ENCODE results near the gene KCNJ15.

The KCNJ15 gene

DNA sequence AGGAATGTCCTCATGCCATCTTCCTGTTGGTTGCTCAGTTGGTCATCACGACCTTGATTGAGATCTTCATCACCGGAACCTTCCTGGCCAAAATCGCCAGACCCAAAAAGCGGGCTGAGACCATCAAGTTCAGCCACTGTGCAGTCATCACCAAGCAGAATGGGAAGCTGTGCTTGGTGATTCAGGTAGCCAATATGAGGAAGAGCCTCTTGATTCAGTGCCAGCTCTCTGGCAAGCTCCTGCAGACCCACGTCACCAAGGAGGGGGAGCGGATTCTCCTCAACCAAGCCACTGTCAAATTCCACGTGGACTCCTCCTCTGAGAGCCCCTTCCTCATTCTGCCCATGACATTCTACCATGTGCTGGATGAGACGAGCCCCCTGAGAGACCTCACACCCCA, 42.9 kb downstream of the KCNJ15 start:
- DNase-seq (ENCODE audit: low spot score): no peak

DNA sequence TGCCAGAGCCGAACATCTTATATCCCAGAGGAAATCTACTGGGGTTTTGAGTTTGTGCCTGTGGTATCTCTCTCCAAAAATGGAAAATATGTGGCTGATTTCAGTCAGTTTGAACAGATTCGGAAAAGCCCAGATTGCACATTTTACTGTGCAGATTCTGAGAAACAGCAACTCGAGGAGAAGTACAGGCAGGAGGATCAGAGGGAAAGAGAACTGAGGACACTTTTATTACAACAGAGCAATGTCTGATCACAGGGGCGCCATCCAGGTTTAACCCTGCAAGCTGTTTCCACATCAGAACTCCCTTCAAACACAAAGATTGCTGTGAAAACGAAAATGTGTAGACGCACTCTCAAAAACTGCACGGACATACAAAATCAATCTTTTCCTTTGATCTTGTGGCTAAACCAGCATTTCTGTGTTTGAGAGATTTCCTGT, 43.4 kb downstream of the KCNJ15 start:
- DNase-seq (ENCODE audit: low spot score): no peak

DNA sequence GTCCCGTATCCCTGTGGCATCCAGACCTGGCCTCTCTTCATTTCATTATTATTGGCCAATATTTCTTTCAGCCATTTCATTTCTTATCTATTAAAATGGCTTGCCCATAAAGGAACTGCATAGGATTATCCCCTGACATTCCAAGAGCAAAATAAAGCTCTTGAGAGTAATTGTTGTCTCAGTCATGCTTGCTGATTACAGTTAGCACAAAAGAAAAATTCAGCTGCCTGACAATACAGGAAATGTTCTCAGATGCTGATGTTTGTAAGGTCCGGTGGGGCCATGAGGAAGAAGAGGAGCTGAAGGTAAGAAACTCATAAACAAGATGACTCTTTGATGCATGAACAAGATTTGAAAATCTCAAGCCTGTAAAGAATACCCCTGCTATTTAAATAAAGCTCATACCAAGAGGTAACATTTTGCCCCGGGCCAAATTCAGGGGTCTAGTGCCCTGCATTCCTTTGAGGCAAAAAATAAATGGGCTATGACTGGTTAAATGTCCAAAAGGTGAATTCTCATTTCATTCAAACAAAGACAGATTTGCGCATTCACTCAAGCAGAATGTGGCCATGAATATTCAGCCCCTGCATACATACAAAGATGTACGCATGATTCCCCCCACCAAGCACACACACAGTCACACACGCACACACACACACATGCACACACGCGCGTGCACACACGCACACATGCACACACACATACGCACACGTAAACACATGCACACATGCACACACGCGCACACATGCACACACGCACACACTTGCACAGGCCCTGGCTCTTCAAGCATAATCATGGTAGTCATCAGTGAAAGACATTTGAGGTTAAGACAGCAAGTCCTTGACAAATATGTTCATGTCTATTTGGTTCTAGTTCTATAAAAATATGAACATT, 44.8 kb downstream of the KCNJ15 start:
- no peak for DNase-seq (ENCODE audit: low spot score)

DNA sequence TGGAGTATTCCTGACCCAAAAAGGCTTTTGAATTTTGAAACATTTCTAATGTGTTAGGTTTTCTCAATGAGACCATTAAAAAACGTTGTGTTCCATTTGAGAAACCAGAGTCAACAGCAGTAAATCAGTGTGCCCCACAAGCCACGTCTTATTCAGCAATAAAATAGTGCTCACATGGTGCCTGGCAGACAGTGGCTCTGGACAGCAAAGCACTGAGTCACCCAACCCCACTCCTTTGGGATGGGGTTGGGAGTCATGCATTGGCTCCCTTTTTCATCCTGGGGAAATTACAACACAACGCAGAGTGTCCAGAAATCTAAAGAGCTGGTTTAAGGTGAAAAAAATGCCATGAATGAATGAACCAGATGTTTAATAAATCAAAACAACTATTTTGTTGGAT, 46.5 kb downstream of the KCNJ15 start:
- no peak for DNase-seq (ENCODE audit: low spot score)

DNA sequence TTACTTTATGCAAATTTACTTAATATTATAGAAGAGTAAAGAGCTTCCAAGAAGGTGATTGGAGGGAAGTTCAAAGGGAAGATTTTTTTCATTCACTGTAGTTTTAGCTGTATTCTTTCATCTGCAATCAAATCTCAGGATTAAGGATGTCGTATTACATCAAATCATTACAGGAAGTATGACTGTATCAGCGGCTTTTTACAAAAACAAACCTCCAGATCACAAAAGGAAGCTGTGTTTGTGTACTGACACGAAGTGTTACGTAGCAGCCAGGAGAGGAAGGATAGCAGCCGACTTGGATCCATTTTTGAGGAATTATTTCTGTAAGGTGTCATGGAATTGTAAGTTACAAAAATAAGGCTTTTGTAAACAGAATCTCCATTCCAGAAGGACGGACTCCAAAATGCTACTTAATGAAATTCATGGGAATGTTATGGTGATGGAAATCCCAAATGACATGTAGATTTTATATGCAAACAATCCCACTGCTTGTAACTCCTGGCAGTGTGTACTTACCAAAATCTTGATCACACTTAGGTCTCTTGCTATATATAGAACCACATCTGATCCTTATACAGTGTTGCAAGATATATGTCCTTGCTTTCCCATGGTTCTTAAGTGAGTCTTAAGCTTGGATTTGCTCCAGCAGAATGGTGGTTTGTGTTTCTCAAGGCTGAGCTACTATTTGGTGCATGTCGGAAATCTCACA, 49.8 kb downstream of the KCNJ15 start:
- no peak for DNase-seq (ENCODE audit: low spot score)

DNA sequence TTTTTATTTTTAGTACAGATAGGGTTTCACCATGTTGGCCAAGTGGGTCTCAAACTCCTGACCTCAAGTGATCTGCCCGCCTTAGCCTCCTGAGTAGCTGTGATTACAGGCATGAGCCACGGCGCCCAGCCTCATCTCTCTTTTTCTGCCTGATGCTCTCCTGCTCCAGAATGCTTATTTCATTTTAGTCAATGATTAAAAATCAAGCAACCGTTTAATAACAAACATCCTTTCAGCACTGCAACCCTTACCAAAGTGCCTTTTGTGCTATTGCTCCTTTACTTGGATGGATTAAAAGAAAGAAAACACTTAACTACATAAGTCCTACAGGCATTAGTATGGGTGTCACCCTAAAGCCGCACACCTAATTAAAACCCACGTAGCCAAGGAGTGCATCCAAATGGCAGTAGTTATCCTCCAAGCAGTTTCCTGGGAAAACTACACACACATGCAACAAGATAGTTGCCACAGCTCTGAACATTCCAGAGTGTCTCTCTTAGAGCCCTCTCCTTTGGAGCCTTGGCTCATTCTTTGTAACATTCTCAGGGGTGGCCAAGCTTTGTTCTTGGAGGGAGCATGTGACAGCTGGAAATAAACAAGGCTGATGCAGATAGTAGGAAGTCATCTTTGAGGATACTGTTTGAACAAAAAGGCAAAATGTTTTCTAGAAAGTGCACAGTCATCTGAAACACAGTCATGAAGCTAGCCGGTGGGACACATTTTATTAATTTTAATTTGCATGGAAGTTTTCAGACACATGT, 51.2 kb downstream of the KCNJ15 start:
- DNase-seq (ENCODE audit: low spot score): no peak

DNA sequence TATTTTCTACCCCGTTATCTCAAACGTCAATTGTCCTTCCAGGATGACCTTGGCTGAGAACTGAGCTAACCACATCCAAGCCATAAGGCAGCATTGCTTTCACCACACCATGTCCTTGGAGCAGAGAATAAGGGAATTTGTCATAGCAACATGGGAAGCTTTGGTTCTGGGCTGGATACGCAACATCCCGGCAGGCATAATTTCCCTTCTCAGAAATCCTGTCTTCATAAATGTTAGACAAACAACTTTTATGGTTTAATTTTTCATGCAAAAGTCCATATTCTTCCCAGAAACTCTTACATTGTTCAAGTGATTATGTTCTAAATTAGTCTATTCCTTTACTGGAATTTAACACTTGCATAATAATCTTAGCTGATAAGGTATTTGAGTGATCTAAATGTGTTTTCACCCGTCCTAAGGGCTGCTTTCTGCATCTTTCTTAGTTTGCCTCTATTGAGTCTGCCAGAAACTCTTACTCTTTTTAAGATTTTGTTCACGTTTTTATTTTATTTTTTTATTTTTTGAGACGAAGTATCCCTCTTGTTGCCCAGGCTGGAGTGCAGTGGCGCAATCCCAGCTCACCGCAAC, 51.8 kb downstream of the KCNJ15 start:
- DNase-seq (ENCODE audit: low spot score): no peak

DNA sequence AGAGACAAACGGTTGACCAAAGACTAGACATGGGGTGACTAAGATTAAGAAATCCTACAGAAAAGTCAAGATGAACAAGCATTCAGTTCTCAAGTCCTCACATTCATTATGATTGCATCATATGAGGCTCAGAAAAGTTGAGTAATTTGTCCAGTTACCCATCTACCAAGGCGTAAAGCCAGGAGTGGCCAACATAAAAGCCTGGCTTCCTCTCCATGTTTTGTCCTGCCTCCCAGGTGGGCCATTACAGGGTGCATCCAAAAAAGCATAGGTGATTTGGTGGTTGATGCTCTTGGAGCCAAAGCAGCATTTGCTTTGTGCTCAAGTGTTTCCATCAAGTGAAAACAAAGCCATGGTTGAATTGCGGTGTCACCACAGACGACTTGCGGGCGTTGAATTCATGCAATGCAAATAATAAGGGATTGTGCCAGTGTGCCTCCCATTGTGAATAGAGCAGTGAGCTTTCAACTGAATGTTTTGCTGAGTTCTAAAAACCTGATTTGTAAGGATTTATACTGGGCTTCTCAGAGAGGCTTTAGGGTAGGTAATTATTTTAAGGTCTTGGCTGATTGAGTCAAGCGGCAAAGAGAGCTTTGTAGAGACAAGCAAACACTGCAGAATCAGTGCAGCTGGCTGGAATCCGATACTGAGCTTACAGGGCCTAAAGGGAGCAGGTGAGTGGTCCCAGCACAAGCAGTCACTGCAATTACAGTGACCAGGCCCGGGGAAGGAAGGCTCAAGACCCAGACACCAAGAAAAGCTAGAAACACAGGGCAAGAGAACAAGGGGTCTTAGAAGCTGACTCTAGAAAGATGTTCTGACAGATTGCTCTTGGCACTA, 54.1 kb downstream of the KCNJ15 start:
- no peak for DNase-seq (ENCODE audit: low spot score)

DNA sequence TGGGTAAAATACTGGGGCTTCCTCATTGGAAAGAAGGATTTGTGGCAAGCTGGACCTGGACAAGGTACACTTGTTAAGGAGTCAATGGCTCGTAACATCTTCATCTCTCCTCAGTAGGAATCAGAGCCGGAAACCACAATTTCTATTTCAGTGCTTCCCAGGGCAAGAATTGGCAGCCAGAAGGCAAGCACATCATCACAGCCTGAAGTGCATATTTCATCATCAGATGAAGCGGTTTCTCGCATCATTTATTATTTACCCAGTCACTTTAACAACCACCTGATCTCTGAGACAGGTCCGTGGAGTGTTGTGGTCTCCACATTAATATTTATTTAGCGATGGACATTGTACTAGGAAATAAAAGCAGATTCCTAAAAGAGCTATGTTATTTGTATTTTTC, 55.0 kb downstream of the KCNJ15 start:
- no peak for DNase-seq (ENCODE audit: low spot score)

DNA sequence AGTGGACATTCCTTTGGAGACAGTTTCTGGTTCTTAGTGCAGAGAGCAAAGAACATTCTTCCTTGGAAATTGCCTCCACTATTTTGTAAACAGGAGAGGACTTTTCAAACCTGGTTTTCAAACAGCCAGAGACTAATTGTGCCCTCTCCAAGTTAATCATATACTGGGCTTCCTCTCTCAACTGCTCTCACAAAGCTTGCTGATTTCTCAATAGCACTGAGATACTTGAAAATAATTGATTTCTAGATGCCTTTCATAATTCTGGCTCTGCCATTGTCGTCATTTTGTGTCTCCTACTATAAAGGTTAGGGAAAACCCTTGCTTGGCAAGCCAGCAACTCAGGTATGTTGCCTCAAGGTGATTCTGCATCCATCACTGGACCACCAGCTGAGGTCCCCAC, 56.0 kb downstream of the KCNJ15 start:
- no peak for DNase-seq (ENCODE audit: low spot score)

DNA sequence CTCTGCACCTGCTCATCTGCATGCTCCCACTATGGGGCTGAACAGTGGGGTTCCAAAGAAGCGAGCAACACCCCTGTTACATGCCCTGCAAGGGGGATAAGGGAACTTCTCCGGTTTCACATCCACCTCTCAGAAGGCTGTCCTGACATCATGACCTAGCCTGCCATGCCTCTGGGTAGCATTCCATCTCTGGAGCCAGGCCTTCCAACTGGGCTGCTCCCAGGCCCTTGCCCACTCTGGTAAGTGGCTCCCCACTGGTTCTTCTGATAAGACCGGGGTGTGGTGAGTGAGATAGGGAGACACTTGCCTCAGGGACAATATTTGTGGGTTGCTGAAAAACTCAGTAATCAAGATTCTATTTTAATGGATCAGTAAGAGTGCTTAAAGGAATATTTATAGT, 57.8 kb downstream of the KCNJ15 start:
- no peak for DNase-seq (ENCODE audit: low spot score)

DNA sequence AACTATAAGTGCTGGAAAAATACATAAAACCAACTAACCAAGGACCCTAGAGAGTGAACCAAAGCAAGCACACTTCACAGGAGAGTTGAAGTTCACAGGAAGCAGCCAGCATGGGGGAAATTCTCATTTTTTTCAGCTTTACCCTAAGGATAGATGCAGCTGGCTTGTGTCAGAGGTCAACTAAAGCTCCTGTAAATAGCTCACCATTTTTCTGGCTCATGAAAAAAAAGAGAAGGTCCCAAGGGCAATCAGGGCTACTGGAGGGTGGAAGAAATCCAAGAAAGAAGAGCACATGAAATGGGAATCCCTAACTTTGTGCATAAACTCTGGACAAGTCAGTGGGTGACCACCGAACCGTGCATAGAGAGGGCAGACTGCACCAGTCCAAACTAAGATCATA, 58.3 kb downstream of the KCNJ15 start:
- DNase-seq (ENCODE audit: low spot score): no peak

DNA sequence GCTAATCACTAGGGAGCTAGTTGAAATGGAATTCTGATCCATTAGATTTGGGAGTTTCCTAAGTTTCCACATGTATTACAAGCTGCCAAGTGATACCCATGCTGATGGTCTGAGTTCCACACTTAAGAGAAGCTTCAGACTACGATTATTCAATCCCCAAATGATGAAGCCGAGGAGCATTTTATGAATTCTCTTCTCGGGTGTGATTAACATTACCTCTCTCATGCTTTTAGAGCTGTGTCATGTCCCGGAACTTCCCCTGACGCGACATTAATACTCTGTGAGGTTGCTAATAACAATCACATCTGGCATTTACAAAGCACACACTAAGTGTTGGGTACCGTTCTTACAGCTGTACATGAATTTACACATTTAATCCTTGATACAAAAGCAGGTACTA, 63.0 kb downstream of the KCNJ15 start:
- no peak for DNase-seq (ENCODE audit: low spot score)

DNA sequence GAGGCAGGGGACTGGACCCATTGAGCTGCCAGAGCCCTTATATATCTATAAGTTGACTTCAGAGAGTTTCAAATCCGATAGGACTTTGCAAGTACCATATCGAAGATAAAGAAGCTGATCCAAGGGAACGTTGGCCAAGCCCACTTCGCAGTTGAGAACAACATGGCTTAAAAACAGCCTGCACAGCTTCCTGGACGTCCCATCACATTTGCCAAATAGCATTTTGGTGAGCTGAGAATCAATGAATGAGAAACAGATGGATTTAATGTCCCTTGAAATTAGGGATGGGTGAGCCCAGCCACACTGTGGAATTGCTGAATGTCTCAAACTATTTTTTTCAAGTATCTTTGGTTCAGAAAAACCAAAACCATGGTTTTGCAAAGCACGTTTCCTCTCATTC, 64.8 kb downstream of the KCNJ15 start:
- no peak for DNase-seq (ENCODE audit: low spot score)

DNA sequence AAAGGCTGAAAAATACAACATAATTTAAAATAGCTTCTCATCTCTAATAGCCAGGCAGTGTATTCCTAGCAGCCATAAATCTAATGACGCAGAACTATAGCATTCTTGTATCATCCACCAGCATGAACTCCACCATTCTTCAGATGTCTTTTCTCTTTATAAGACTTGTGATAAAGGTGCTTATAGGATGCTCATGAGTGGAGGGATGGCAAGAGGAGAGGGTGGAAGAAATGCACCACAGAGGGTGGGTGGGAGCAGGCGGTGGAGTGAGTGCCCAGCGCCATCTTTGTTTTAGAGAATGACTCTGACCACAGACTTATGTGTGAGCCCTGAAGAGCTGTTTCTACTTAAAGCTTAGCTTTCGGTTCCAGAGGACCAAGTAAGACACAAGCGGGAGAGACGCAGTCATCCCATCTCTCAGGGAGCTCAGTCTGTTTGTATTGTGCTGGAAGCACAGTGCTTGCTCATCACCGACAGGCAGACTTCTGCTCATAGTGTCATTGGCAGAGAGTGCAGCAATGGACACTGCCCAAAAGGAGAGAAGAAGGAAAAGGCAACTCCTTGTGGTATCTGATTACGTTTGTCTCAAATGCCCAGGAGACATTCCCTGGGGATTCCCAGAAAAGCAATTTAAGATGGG, 65.6 kb downstream of the KCNJ15 start:
- DNase-seq (ENCODE audit: low spot score): no peak

DNA sequence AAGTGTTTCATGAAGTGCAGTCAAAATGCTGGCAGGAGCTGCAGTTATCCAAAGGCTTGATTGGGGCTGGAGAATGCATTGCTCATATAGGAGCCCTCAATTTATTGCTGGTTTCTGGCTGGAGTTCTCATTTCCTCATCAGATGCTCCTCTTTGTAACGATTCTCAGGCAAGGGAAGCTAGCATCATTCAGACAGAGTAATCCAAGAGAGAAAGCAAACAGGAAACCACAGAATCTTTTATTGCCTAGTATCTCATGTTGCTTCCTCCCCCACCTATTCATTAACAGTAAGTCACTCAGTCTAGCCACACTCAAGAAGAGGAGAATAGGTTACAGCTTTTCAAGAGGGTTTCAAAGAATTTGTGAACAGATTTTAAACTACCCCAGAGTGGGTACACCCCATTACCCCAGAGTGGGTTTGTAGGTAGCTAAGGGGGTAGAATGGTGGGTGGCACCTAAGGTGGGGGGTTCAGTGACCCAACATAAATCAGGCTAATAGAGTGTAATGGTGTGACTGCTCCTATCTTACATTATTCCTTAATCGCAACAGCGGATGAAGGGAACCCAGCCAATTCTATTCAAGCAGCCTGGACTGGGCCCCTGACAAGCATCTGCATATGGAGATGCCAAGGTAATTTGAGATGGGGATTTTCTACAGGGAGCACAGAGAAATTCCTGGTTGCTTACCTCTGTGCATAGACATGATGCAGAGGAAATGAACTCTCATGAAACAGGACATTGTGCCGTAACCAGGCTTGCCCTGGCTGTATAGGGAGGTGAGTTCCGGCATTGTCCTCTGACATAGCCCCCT, 67.1 kb downstream of the KCNJ15 start:
- DNase-seq (ENCODE audit: low spot score): no peak

DNA sequence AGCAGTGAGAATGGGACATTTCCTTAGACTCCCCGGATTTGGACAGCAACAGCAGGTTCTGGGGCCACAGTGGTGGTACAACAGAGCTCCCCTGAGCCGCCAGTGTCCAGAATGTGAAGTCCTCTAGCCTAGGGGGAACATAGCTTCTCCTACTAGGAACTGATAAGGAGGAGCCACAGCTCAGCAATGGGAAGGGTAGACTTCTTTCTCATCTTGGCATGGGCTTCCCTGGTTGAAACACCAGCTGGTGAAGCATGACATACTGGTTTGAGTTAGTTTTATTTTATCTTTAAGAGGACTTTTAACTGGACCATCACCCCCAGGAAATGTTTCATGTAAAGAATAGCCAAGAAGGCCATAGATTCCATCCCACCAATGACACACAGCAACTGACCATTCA, 68.4 kb downstream of the KCNJ15 start:
- DNase-seq (ENCODE audit: low spot score): no peak

DNA sequence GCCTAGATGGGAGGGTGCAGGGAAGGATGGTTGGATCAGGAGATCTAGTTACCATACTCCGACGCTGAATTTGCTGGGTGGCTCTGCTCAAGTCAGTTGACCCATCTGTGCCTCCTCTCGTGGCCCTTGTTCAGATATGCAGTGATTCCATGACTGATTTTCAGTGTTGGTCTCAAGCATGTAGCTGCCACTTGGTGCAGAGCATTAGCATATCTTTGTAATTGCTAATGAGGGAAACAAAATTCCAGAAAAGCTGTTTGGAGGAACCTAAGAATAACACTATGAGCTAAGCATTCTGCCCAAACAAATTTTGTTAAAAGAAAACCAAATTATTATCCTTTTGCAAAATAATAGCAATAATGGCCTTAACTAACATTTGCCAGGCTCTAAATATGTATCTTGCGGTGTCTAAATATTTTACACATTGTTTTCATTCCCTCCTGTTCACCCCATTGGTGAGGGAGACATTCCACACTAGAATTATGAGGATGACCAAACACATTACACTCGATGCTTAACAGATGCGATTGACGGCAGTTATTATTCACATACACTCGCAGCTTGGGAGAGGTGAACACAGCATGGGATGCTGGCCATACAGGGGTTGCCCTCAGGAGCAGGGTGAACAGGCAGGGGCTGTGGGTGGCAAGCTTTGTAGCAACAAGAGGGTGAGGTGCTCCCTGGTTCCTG, 69.1 kb downstream of the KCNJ15 start:
- DNase-seq (ENCODE audit: low spot score): no peak

DNA sequence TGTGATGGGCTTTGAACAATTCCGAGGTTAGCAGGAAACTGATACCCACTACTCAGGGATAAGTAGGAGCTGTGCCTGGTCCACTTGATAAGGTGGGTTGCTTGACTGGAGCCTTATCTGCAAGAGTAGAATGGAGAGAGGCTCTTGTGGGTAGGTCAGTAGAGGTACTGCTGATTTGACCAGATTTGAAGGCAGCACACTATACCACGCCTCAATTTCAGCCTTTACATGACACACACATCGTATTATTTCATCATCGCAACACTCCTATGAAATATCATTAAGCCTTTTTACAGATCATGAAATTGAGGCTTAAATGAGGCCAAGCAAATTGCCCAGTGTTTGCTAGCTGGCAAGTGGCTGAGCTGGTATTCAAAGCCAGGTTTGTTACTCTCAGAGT, 69.6 kb downstream of the KCNJ15 start:
- no peak for DNase-seq (ENCODE audit: low spot score)

DNA sequence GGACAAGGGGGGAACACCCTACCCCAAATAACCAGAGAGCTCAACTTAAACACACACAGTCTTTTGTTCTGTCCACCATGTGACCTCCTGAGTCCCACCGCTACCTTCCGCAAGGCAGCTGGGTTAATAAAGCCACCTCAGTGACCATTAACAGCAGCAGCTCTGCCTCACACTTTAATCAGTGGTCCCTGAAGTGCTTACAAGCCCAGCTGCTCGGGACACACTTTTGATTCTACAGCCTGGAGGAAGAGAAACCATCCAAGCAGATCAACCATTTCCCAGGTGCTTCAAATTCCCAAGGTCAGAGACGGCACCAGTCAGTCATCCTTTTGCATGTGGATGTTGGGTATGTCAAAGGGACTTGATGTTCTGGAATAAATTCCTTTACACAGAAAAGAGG, 70.1 kb downstream of the KCNJ15 start:
- no peak for DNase-seq (ENCODE audit: low spot score)

Measured in hematopoietic multipotent progenitor cell treated with erythropoietin and hydrocortisone succinate and interleukin-3 and kit ligand, for 15 days (in vitro differentiated cells).